ENCODE data around the gene ACOT8. TPM values are rescaled to one million over a fixed set of nuclear protein-coding genes. Genes with fewer than 3 reads are reported as not detected.
A peak's percentile ranks its signal among the peaks of the same experiment; 100 is the strongest.

ACOT8 gene
- total and polyA plus RNA-seq, 4 experiments from 2014 or later, result 30.6 to 54.3 (median 35.7) TPM

- Histone ChIP-seq H3K36me3 (ENCODE audit: insufficient read depth, low read length) (no peaks in the 10 kb centered on the region), H3K9me3 (ENCODE audit: control insufficient read depth in 1 of 2, low read length in 2 of 2) (no peaks in the 10 kb centered on the region), H3K4me3 (ENCODE audit: low read length in 2 of 2) (no peak overlapping the region), H3K4me1 (ENCODE audit: insufficient read depth, low read length) (peaks cover 2% of the 10 kb centered on the region), H3K27me3 (ENCODE audit: insufficient read depth, low read length) (no peaks in the 10 kb centered on the region), H3K27ac (ENCODE audit: low read depth, low read length) (no peak overlapping the region)
- no peaks in the 10 kb centered on the region for H3K9me3 Mint-ChIP-seq
- no peak overlapping the region for H3K4me3 Mint-ChIP-seq
- ChIA-PET POLR2A (ENCODE audit: partially characterized antibody) (interaction anchor here (1.0 to 1.4 kb wide), 2 partner anchors 17 to 71 kb away, joined by 4 to 6 read pairs; partner anchors contain the start of genes PCIF1 and ZSWIM1), CTCF (ENCODE audit: partially characterized antibody) (interaction anchor here (1.3 kb wide), 1 partner anchor 70 kb away, joined by 3 read pairs; no protein-coding TSS in a partner anchor)
- no peak for DNase-seq
- H3K27me3 Mint-ChIP-seq, result no peaks in the 10 kb centered on the region
- H3K36me3 Mint-ChIP-seq, result peaks cover 2 to 4% of the 10 kb centered on the region in 2 donors
- H3K4me1 Mint-ChIP-seq, result peaks cover 5 to 12% (median 8%) of the 10 kb centered on the region in 4 donors
- intact Hi-C loops (cut with micrococcal nuclease), result no loop called here
- H3K27ac Mint-ChIP-seq, result peak overlapping the region in 1 of 7 donors; percentile 53
Observed at GRCh38 chr20:45863543-45864470, 6.6 kb upstream of the ACOT8 start.

GRCh38 chr20:45861221-45862075 lies 4.3 kb upstream of the ACOT8 start:
- no peaks in the 10 kb centered on the region for H3K9me3 ChIP-seq (ENCODE audit: control insufficient read depth in 1 of 2, low read length in 2 of 2)
- peaks cover 14% of the 10 kb centered on the region for H3K4me1 ChIP-seq (ENCODE audit: insufficient read depth, low read length)
- no peaks in the 10 kb centered on the region for H3K36me3 ChIP-seq (ENCODE audit: insufficient read depth, low read length)
- H3K4me3 Mint-ChIP-seq, result no peak overlapping the region
- no peak overlapping the region for H3K4me3 ChIP-seq (ENCODE audit: low read length in 2 of 2)
- H3K27ac Mint-ChIP-seq, result peak overlapping the region in 1 of 7 donors; percentile 38
- CTCF ChIA-PET (ENCODE audit: partially characterized antibody), result no interaction called here
- H3K27ac ChIP-seq (ENCODE audit: low read depth, low read length), result no peak overlapping the region
- H3K36me3 Mint-ChIP-seq, result peaks cover 3 to 4% of the 10 kb centered on the region in 2 donors
- no peaks in the 10 kb centered on the region for H3K27me3 ChIP-seq (ENCODE audit: insufficient read depth, low read length)
- POLR2A ChIA-PET (ENCODE audit: partially characterized antibody), result no interaction called here
- no peaks in the 10 kb centered on the region for H3K27me3 Mint-ChIP-seq
- no peaks in the 10 kb centered on the region for H3K9me3 Mint-ChIP-seq
- no peak for DNase-seq
- intact Hi-C loops (cut with micrococcal nuclease), result no loop called here
- peaks cover 17 to 36% (median 23%) of the 10 kb centered on the region in 4 donors for H3K4me1 Mint-ChIP-seq

- H3K27ac ChIP-seq (ENCODE audit: low read depth, low read length), result no peak overlapping the region
- Mint-ChIP-seq H3K4me3 (no peak overlapping the region), H3K36me3 (peaks cover 3 to 4% of the 10 kb centered on the region in 2 donors), H3K27me3 (no peaks in the 10 kb centered on the region), H3K9me3 (no peaks in the 10 kb centered on the region), H3K4me1 (peaks cover 20 to 43% (median 28%) of the 10 kb centered on the region in 4 donors), H3K27ac (peak overlapping the region in 2 of 7 donors; percentile 38 to 54)
- peaks cover 21% of the 10 kb centered on the region for H3K4me1 ChIP-seq (ENCODE audit: insufficient read depth, low read length)
- intact Hi-C loops (cut with micrococcal nuclease), result no loop called here
- no peaks in the 10 kb centered on the region for H3K36me3 ChIP-seq (ENCODE audit: insufficient read depth, low read length)
- no peaks in the 10 kb centered on the region for H3K9me3 ChIP-seq (ENCODE audit: control insufficient read depth in 1 of 2, low read length in 2 of 2)
- no peak for DNase-seq
- H3K27me3 ChIP-seq (ENCODE audit: insufficient read depth, low read length), result no peaks in the 10 kb centered on the region
- ChIA-PET CTCF (ENCODE audit: partially characterized antibody) (no interaction called here), POLR2A (ENCODE audit: partially characterized antibody) (no interaction called here)
- no peak overlapping the region for H3K4me3 ChIP-seq (ENCODE audit: low read length in 2 of 2)
Observed at GRCh38 chr20:45860560-45861220, 3.5 kb upstream of the ACOT8 start.

- Histone ChIP-seq H3K4me1 (ENCODE audit: insufficient read depth, low read length) (peaks cover 28% of the 10 kb centered on the region), H3K27me3 (ENCODE audit: insufficient read depth, low read length) (no peaks in the 10 kb centered on the region), H3K9me3 (ENCODE audit: control insufficient read depth in 1 of 2, low read length in 2 of 2) (no peaks in the 10 kb centered on the region), H3K27ac (ENCODE audit: low read depth, low read length) (no peak overlapping the region), H3K36me3 (ENCODE audit: insufficient read depth, low read length) (peaks cover 3% of the 10 kb centered on the region), H3K4me3 (ENCODE audit: low read length in 2 of 2) (no peak overlapping the region)
- H3K9me3 Mint-ChIP-seq, result no peaks in the 10 kb centered on the region
- H3K4me3 Mint-ChIP-seq, result no peak overlapping the region
- intact Hi-C loops (cut with micrococcal nuclease), result loop anchor here (10.0 kb wide), 1 partner anchor 65 kb away; the partner anchor contains the start of genes DNTTIP1 and WFDC3
- peaks cover 3 to 4% of the 10 kb centered on the region in 2 donors for H3K36me3 Mint-ChIP-seq
- DNase-seq, result no peak
- no peak overlapping the region for H3K27ac Mint-ChIP-seq
- H3K4me1 Mint-ChIP-seq, result peaks cover 23 to 49% (median 31%) of the 10 kb centered on the region in 4 donors
- H3K27me3 Mint-ChIP-seq, result no peaks in the 10 kb centered on the region
- CTCF ChIA-PET (ENCODE audit: partially characterized antibody), result no interaction called here
- POLR2A ChIA-PET (ENCODE audit: partially characterized antibody), result no interaction called here
Observed at GRCh38 chr20:45859916-45860315, 2.7 kb upstream of the ACOT8 start.

GRCh38 chr20:45857882-45858216 lies 657 bp upstream of the ACOT8 start:
- H3K4me3 ChIP-seq (ENCODE audit: low read length in 2 of 2), result peak overlapping the region; percentile 71 to 78
- peaks cover 25 to 63% (median 38%) of the 10 kb centered on the region in 4 donors for H3K4me1 Mint-ChIP-seq
- peaks cover 35% of the 10 kb centered on the region for H3K4me1 ChIP-seq (ENCODE audit: insufficient read depth, low read length)
- intact Hi-C loops (cut with micrococcal nuclease), result loop anchor here (1.0 to 10.0 kb wide), 7 partner anchors 23 to 114 kb away; partner anchors contain the start of genes CTSA, DNTTIP1, NEURL2 and UBE2C
- H3K36me3 Mint-ChIP-seq, result peaks cover 9 to 13% of the 10 kb centered on the region in 2 donors
- ChIA-PET CTCF (ENCODE audit: partially characterized antibody) (interaction anchor here (1.3 to 1.6 kb wide), 3 partner anchors 23 to 112 kb away, joined by 3 to 6 read pairs (median 4); partner anchors contain the start of gene ZSWIM1), POLR2A (ENCODE audit: partially characterized antibody) (interaction anchor here (0.6 to 4.8 kb wide), 14 partner anchors 17 to 838 kb away, joined by 3 to 68 read pairs (median 4); partner anchors contain the start of genes CTSA, NEURL2, PCIF1 and UBE2C)
- no peak for DNase-seq
- no peaks in the 10 kb centered on the region for H3K27me3 Mint-ChIP-seq
- peaks cover 19% of the 10 kb centered on the region for H3K36me3 ChIP-seq (ENCODE audit: insufficient read depth, low read length)
- no peaks in the 10 kb centered on the region for H3K9me3 Mint-ChIP-seq
- H3K27ac Mint-ChIP-seq, result peak overlapping the region; percentile 84 to 99 (median 98)
- H3K4me3 Mint-ChIP-seq, result peak overlapping the region; percentile 86 to 98 (median 95)
- no peaks in the 10 kb centered on the region for H3K27me3 ChIP-seq (ENCODE audit: insufficient read depth, low read length)
- no peaks in the 10 kb centered on the region for H3K9me3 ChIP-seq (ENCODE audit: control insufficient read depth in 1 of 2, low read length in 2 of 2)
- peak overlapping the region; percentile 76 for H3K27ac ChIP-seq (ENCODE audit: low read depth, low read length)

GRCh38 chr20:45853484-45853883 lies 3.7 kb downstream of the ACOT8 start:
- POLR2A ChIA-PET (ENCODE audit: partially characterized antibody), result no interaction called here
- intact Hi-C loops (cut with micrococcal nuclease), result loop anchor here (10.0 kb wide), 1 partner anchor 59 kb away; the partner anchor contains the start of genes DNTTIP1 and WFDC3
- Histone ChIP-seq H3K9me3 (ENCODE audit: control insufficient read depth in 1 of 2, low read length in 2 of 2) (no peaks in the 10 kb centered on the region), H3K27ac (ENCODE audit: low read depth, low read length) (no peak overlapping the region), H3K4me3 (ENCODE audit: low read length in 2 of 2) (no peak overlapping the region), H3K27me3 (ENCODE audit: insufficient read depth, low read length) (no peaks in the 10 kb centered on the region), H3K4me1 (ENCODE audit: insufficient read depth, low read length) (peaks cover 30% of the 10 kb centered on the region), H3K36me3 (ENCODE audit: insufficient read depth, low read length) (peaks cover 30% of the 10 kb centered on the region)
- Mint-ChIP-seq H3K27ac (no peak overlapping the region), H3K4me3 (no peak overlapping the region), H3K27me3 (no peaks in the 10 kb centered on the region), H3K9me3 (no peaks in the 10 kb centered on the region), H3K4me1 (peaks cover 19 to 62% (median 31%) of the 10 kb centered on the region in 4 donors), H3K36me3 (peaks cover 28 to 33% of the 10 kb centered on the region in 2 donors)
- DNase-seq, result no peak
- CTCF ChIA-PET (ENCODE audit: partially characterized antibody), result no interaction called here

Data from CD4-positive, alpha-beta memory T cell (primary cell).